B cell (primary cell): ENCODE data around the gene RPP25L. TPM values are rescaled to one million over a fixed set of nuclear protein-coding genes. Genes with fewer than 3 reads are reported as not detected.

Experiments
- ATAC-seq: fragments of 200-7000 bp; cut with Tn5 transposase; one replicate; pipeline ENCODE4 v1.10.0; 2021; ENCODE audit warnings: low read depth, mild to moderate bottlenecking, moderate number of reproducible peaks, moderate library complexity
- CTCF ChIA-PET: fragments of 350-600 bp; sonication (Branson Sonifier 250); formaldehyde crosslinking; loops from one replicate; lab custom pipeline; 2021; ENCODE audit warnings: antibody characterized with exemption, inconsistent platforms; lab: Charles Lee
- POLR2A ChIA-PET: fragments of 350-600 bp; sonication (Branson Sonifier 250); formaldehyde crosslinking; loops from one replicate; lab custom pipeline; 2021; ENCODE audit warnings: antibody characterized with exemption; lab: Charles Lee
- DNase-seq: peaks from one replicate; pipeline ENCODE4 v3.0.0; 2013
- H2AFZ ChIP-seq: 2 replicates; pipeline ENCODE4 v1.6.1; 2012; ENCODE audit warnings: mild to moderate bottlenecking, low read depth, low read length; ENCODE audit not compliant: insufficient read depth, poor library complexity, severe bottlenecking
- H3K27ac ChIP-seq, 2 donors: 1 replicate in 1 of 2; 2 replicates in 1 of 2; pipeline ENCODE4 v1.5.1; 2012 to 2013; ENCODE audit warnings: low read length in 2 of 2, mild to moderate bottlenecking in 2 of 2, moderate library complexity in 1 of 2
- H3K27me3 ChIP-seq, 4 experiments: fragments of 200-600 bp in 1 of 4; sonication (generic) in 1 of 4; replicated peaks in 1 of 4; 1 replicate in 2 of 4; 2 replicates in 2 of 4; pipeline versions ENCODE4 v1.6.1 to v1.7.0; 2013 to 2016; ENCODE audit warnings: low read length in 3 of 4, mild to moderate bottlenecking in 2 of 4, mixed read lengths in 1 of 4, moderate library complexity in 1 of 4; ENCODE audit not compliant: insufficient read depth in 4 of 4, control insufficient read depth in 3 of 4; ENCODE audit errors: control extremely low read depth in 1 of 4
- H3K36me3 ChIP-seq, 2 experiments: replicated peaks in 1 of 2; 1 replicate in 1 of 2; 2 replicates in 1 of 2; pipeline versions ENCODE4 v1.6.1 to v1.7.1; 2013; ENCODE audit warnings: low read length in 1 of 2; ENCODE audit not compliant: insufficient read depth in 2 of 2, control insufficient read depth in 1 of 2; ENCODE audit errors: control extremely low read depth in 1 of 2, extremely low read depth in 1 of 2
- H3K4me1 ChIP-seq, 2 donors: fragments of 200-600 bp in 1 of 2; sonication (generic) in 1 of 2; 1 replicate in 1 of 2; 2 replicates in 1 of 2; pipeline versions ENCODE4 v1.5.1 to v1.6.1; 2013 to 2017; ENCODE audit warnings: low read length in 2 of 2; ENCODE audit not compliant: control insufficient read depth in 2 of 2, insufficient read depth in 2 of 2
- H3K4me2 ChIP-seq: replicated peaks from 2 replicates; pipeline ENCODE3; 2012; ENCODE audit warnings: mild to moderate bottlenecking, low read depth, low read length; ENCODE audit not compliant: poor library complexity, severe bottlenecking
- H3K4me3 ChIP-seq, 5 experiments: fragments of 200-600 bp in 1 of 5; sonication (generic) in 1 of 5; 1 replicate in 3 of 5; 2 replicates in 2 of 5; pipeline versions ENCODE4 v1.5.1 to v1.7.0; 2011 to 2016; ENCODE audit warnings: low read length in 4 of 5, mild to moderate bottlenecking in 4 of 5, low read depth in 2 of 5, control low read depth in 1 of 5, moderate library complexity in 1 of 5; ENCODE audit not compliant: insufficient read depth in 1 of 5; ENCODE audit errors: control extremely low read depth in 1 of 5, extremely low read depth in 1 of 5
- H3K79me2 ChIP-seq: fragments of 200-600 bp; sonication (generic); one replicate; pipeline ENCODE4 v1.6.0; 2016; ENCODE audit warnings: low read length; ENCODE audit not compliant: control insufficient read depth, insufficient read depth
- H3K9ac ChIP-seq: fragments of 200-600 bp; sonication (generic); 2 replicates; pipeline ENCODE4 v1.6.1; 2017; ENCODE audit warnings: mild to moderate bottlenecking, low read length, moderate library complexity
- H3K9me3 ChIP-seq, 3 donors: one replicate each; pipeline versions ENCODE4 v1.6.1 to v1.7.1; 2013; ENCODE audit warnings: low read length in 2 of 3; ENCODE audit not compliant: control insufficient read depth in 2 of 3, insufficient read depth in 1 of 3; ENCODE audit errors: control extremely low read depth in 1 of 3
- H4K20me1 ChIP-seq: 2 replicates; pipeline ENCODE4 v1.6.0; 2012; ENCODE audit warnings: mild to moderate bottlenecking, low read length; ENCODE audit not compliant: insufficient read depth, control insufficient read depth, poor library complexity, severe bottlenecking
- H3K27ac Mint-ChIP-seq: one replicate; pipeline ENCODE4 v1.8.0; 2021; ENCODE audit warnings: mixed read lengths
- H3K27me3 Mint-ChIP-seq: one replicate; pipeline ENCODE4 v1.8.0; 2021; ENCODE audit warnings: mixed read lengths
- H3K4me1 Mint-ChIP-seq: one replicate; pipeline ENCODE4 v1.8.0; 2021; ENCODE audit warnings: mixed read lengths
- H3K4me3 Mint-ChIP-seq: one replicate; pipeline ENCODE4 v1.8.0; 2021; ENCODE audit warnings: mixed read lengths
- H3K9me3 Mint-ChIP-seq: one replicate; pipeline ENCODE4 v1.8.0; 2022; ENCODE audit warnings: mixed read lengths; ENCODE audit not compliant: insufficient read depth
- CTCF ChIP-seq: fragments of 200-600 bp; IDR thresholded peaks from one replicate; pipeline ENCODE4 v1.8.0; 2022; ENCODE audit warnings: antibody characterized with exemption, mild to moderate bottlenecking
- EZH2 ChIP-seq: IDR thresholded peaks from 2 replicates; pipeline ENCODE4 v1.6.1; 2012; ENCODE audit warnings: borderline replicate concordance, low read depth, mild to moderate bottlenecking, moderate library complexity, low read length; ENCODE audit not compliant: insufficient read depth, poor library complexity, severe bottlenecking
- WGBS: methylation state at CpG from one replicate; pipeline ENCODE4 v1.1.5; 2013; ENCODE audit warnings: missing lambda C conversion rate; ENCODE audit not compliant: insufficient coverage; 5-methylcytosine and 5-hydroxymethylcytosine counted together
- intact Hi-C: fragments of 100-400 bp; cut with micrococcal nuclease; formaldehyde crosslinking; loops from one replicate; pipeline ENCODE4 v1.10.0; 2022
- polyA plus RNA-seq: library from polyadenylated mRNA; depleted of rRNA; stranded (reverse); fragments of >200 nt; gene quantifications from 2 replicates; pipeline ENCODE4 v1.2.3, GENCODE V29; 2012
- total RNA-seq, 2 donors: library from RNA; stranded (reverse); fragments of 120-200 nt in 1 of 2; gene quantifications; 1 replicate in 1 of 2; 2 replicates in 1 of 2; pipeline versions ENCODE4 v1.2.3 to v1.2.4, GENCODE V29; 2013 to 2022

RPP25L gene
- total and polyA plus RNA-seq, 2 donors (not counting 1 experiment from before 2014, with no cell fraction given) = 20.2 to 27.0 TPM

- no peak overlapping the region for H3K4me3 Mint-ChIP-seq
- WGBS = 86% methylated on average over 6 of the region's 12 CpGs
- ATAC-seq (no peak), DNase-seq (no peak)
- Histone ChIP-seq H3K36me3 (no peaks in the 10 kb centered on the region), H4K20me1 (no peaks in the 10 kb centered on the region), H2AFZ (no peak overlapping the region), H3K9ac (no peak overlapping the region), H3K4me1 (no peaks in the 10 kb centered on the region), H3K9me3 (no peaks in the 10 kb centered on the region), H3K4me2 (no peak overlapping the region), H3K27ac (no peak overlapping the region), H3K79me2 (no peaks in the 10 kb centered on the region), H3K4me3 (no peak overlapping the region), H3K27me3 (peaks cover 0 to 33% (median 7%) of the 10 kb centered on the region in 4 experiments)
- ChIA-PET POLR2A (no interaction called here), CTCF (interaction anchor here (1.2 kb wide), 1 partner anchor 24 kb away, joined by 3 read pairs; no protein-coding TSS in a partner anchor)
- H3K4me1 Mint-ChIP-seq = no peaks in the 10 kb centered on the region
- TF ChIP-seq EZH2 (no peak), CTCF (no peak)
- no peak overlapping the region for H3K27ac Mint-ChIP-seq
- intact Hi-C loops = no loop called here
- no peaks in the 10 kb centered on the region for H3K9me3 Mint-ChIP-seq
- peaks cover 57% of the 10 kb centered on the region for H3K27me3 Mint-ChIP-seq
These were observed 40.5 kb downstream of the RPP25L start for GRCh38 chr9:34571481-34571810.

GRCh38 chr9:34570809-34571480 lies 41.0 kb downstream of the RPP25L start:
- WGBS = 78% methylated on average over 6 of the region's 7 CpGs
- intact Hi-C loops = no loop called here
- Mint-ChIP-seq H3K27ac (no peak overlapping the region), H3K4me1 (no peaks in the 10 kb centered on the region), H3K4me3 (no peak overlapping the region), H3K27me3 (peaks cover 53% of the 10 kb centered on the region), H3K9me3 (no peaks in the 10 kb centered on the region)
- no peaks in the 10 kb centered on the region for H3K36me3 ChIP-seq
- no peaks in the 10 kb centered on the region for H3K4me1 ChIP-seq
- TF ChIP-seq EZH2 = no peak
- TF ChIP-seq CTCF = no peak
- no peak overlapping the region for H3K4me2 ChIP-seq
- DNase-seq = no peak
- no peaks in the 10 kb centered on the region for H3K9me3 ChIP-seq
- POLR2A ChIA-PET = no interaction called here
- no peak overlapping the region for H3K9ac ChIP-seq
- no peaks in the 10 kb centered on the region for H3K79me2 ChIP-seq
- H3K27ac ChIP-seq = no peak overlapping the region
- CTCF ChIA-PET = interaction anchor here (1.2 kb wide), 1 partner anchor 24 kb away, joined by 3 read pairs; no protein-coding TSS in a partner anchor
- no peak overlapping the region for H3K4me3 ChIP-seq
- ATAC-seq = no peak
- no peaks in the 10 kb centered on the region for H4K20me1 ChIP-seq
- H2AFZ ChIP-seq = no peak overlapping the region
- peaks cover 0 to 31% (median 5%) of the 10 kb centered on the region in 4 experiments for H3K27me3 ChIP-seq
